WTC11 (cell line): ENCODE results near the gene PDE3B.
"Not testable (repeated sequence)": the region's sequence is repeated elsewhere in the genome, so short reads cannot be mapped to it uniquely, and the experiment has no call there.

Source experiments
- NR2C2 ChIP-seq: sonication (generic); formaldehyde crosslinking; IDR thresholded peaks from 2 replicates; pipeline ENCODE4 v1.8.0; 2022; ENCODE audit warnings: mild to moderate bottlenecking, missing genetic modification reagents
- TF ChIP-seq, protein P1 (sequence below): sonication (generic); formaldehyde crosslinking; IDR thresholded peaks from 2 replicates; pipeline ENCODE4 v1.8.1; 2023; ENCODE audit warnings: mild to moderate bottlenecking, missing genetic modification reagents, moderate library complexity

GRCh38 chr11:14863775-14864174 is 220.2 kb downstream of the PDE3B start:
- TF ChIP-seq, protein P1, sequence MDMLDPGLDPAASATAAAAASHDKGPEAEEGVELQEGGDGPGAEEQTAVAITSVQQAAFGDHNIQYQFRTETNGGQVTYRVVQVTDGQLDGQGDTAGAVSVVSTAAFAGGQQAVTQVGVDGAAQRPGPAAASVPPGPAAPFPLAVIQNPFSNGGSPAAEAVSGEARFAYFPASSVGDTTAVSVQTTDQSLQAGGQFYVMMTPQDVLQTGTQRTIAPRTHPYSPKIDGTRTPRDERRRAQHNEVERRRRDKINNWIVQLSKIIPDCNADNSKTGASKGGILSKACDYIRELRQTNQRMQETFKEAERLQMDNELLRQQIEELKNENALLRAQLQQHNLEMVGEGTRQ (CRISPR knock-in tag) = not testable (repeated sequence)
- TF ChIP-seq NR2C2 (CRISPR knock-in tag) = not testable (repeated sequence)
